ENCODE data around the gene MAP3K10. TPM values are rescaled to one million over a fixed set of nuclear protein-coding genes. Genes with fewer than 3 reads are reported as not detected.
A peak's percentile ranks its signal among the peaks of the same experiment; 100 is the strongest.

MAP3K10 gene
- total and polyA plus RNA-seq, 2 of the 13 experiments (the other 11 are each of a cell fraction or from before 2014, with no cell fraction given) = 3.4 to 5.0 TPM

GRCh38 chr19:40231544-40232424 is 40.6 kb downstream of the MAP3K10 start (continued):
- TF ChIP-seq, protein P1, sequence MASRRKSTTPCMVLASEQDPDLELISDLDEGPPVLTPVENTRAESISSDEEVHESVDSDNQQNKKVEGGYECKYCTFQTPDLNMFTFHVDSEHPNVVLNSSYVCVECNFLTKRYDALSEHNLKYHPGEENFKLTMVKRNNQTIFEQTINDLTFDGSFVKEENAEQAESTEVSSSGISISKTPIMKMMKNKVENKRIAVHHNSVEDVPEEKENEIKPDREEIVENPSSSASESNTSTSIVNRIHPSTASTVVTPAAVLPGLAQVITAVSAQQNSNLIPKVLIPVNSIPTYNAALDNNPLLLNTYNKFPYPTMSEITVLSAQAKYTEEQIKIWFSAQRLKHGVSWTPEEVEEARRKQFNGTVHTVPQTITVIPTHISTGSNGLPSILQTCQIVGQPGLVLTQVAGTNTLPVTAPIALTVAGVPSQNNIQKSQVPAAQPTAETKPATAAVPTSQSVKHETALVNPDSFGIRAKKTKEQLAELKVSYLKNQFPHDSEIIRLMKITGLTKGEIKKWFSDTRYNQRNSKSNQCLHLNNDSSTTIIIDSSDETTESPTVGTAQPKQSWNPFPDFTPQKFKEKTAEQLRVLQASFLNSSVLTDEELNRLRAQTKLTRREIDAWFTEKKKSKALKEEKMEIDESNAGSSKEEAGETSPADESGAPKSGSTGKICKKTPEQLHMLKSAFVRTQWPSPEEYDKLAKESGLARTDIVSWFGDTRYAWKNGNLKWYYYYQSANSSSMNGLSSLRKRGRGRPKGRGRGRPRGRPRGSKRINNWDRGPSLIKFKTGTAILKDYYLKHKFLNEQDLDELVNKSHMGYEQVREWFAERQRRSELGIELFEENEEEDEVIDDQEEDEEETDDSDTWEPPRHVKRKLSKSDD (CRISPR knock-in tag; IDR thresholded peaks at IDR 0.05; ENCODE audit: low read depth) = peak; percentile 47; the same call in 1 of the 2 replicates
- TF ChIP-seq SP5 (CRISPR knock-in tag; IDR thresholded peaks at IDR 0.05; ENCODE audit: borderline replicate concordance, low read depth) = peak; percentile 88
- TF ChIP-seq KLF16 (CRISPR knock-in tag; IDR thresholded peaks at IDR 0.05) = peak in 1 of 2 experiments; percentile 87; a peak in 2 of 4 replicates
- no peak; the same call in 1 of the 2 replicates for TF ChIP-seq ZNF264 (CRISPR knock-in tag; IDR thresholded peaks at IDR 0.05)
- TF ChIP-seq ZKSCAN8 (CRISPR knock-in tag; IDR thresholded peaks at IDR 0.05; ENCODE audit: borderline replicate concordance) = peak; percentile 48; the same call in 1 of the 2 replicates
- peak; percentile 91 for TF ChIP-seq HNF4G (IDR thresholded peaks at IDR 0.05; ENCODE audit: borderline replicate concordance, low read depth, low read length)
- no peak; the same call in 1 of the 2 replicates for TF ChIP-seq HNF4G (CRISPR knock-in tag; IDR thresholded peaks at IDR 0.05; ENCODE audit: borderline replicate concordance, low read depth)
- peak; percentile 44; the same call in 1 of the 2 replicates for TF ChIP-seq ZNF546 (CRISPR knock-in tag; conservative IDR thresholded peaks at IDR 0.05)
- TF ChIP-seq ZNF124 (CRISPR knock-in tag; IDR thresholded peaks at IDR 0.05) = peak; percentile 59; the same call in 1 of the 2 replicates
- peak; percentile 73 for TF ChIP-seq TAF1 (CRISPR knock-in tag; IDR thresholded peaks at IDR 0.05)
- TF ChIP-seq ARHGAP35 (CRISPR knock-in tag; IDR thresholded peaks at IDR 0.05; ENCODE audit: borderline replicate concordance) = 0 out of 2 replicates have a peak, but pooled peaks have one; percentile 73
- TF ChIP-seq ZNF17 (CRISPR knock-in tag; IDR thresholded peaks at IDR 0.05) = no peak
- TF ChIP-seq ZNF776 (CRISPR knock-in tag; IDR thresholded peaks at IDR 0.05) = 0 out of 2 replicates have a peak, but pooled peaks have one; percentile 54
- no peak for TF ChIP-seq SMAD9 (CRISPR knock-in tag; IDR thresholded peaks at IDR 0.05)
- TF ChIP-seq ZNF263 (CRISPR knock-in tag; IDR thresholded peaks at IDR 0.05) = no peak
- no peak for TF ChIP-seq PRPF4 (IDR thresholded peaks at IDR 0.05; ENCODE audit: low read depth, low read length, poor library complexity, severe bottlenecking)
- no peak for TF ChIP-seq RFX3 (CRISPR knock-in tag; IDR thresholded peaks at IDR 0.05)
- TF ChIP-seq ZNF800 (CRISPR knock-in tag; IDR thresholded peaks at IDR 0.05) = 0 out of 2 replicates have a peak, but pooled peaks have one; percentile 38
- TF ChIP-seq ATF4 (CRISPR knock-in tag; IDR thresholded peaks at IDR 0.05) = peak in 1 of 2 experiments; percentile 37; a peak in 1 of 4 replicates
- TF ChIP-seq, protein P2, sequence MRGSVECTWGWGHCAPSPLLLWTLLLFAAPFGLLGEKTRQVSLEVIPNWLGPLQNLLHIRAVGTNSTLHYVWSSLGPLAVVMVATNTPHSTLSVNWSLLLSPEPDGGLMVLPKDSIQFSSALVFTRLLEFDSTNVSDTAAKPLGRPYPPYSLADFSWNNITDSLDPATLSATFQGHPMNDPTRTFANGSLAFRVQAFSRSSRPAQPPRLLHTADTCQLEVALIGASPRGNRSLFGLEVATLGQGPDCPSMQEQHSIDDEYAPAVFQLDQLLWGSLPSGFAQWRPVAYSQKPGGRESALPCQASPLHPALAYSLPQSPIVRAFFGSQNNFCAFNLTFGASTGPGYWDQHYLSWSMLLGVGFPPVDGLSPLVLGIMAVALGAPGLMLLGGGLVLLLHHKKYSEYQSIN (CRISPR knock-in tag; IDR thresholded peaks at IDR 0.05; ENCODE audit: borderline replicate concordance) = no peak
- TF ChIP-seq ZNF773 (CRISPR knock-in tag; IDR thresholded peaks at IDR 0.05; ENCODE audit: borderline replicate concordance) = no peak
- no peak for TF ChIP-seq ZNF143 (CRISPR knock-in tag; IDR thresholded peaks at IDR 0.05)
- no peak for TF ChIP-seq RFX1 (IDR thresholded peaks at IDR 0.05)

Data from HepG2 (cell line).